NCI-H1105 (cell line): Measurements from ENCODE around the gene APOLD1.
A peak's percentile ranks its signal among the peaks of the same experiment; 100 is the strongest.
"Not testable (repeated sequence)": the region's sequence is repeated elsewhere in the genome, so short reads cannot be mapped to it uniquely, and the experiment has no call there.

Source experiments
- DNase-seq: peaks from one replicate; lab custom pipeline; 2025; lab: John Stamatoyannopoulos, UW

APOLD1 gene

GRCh38 chr12:12784911-12785814 lies at the start of gene APOLD1:
APOLD1 (plus strand) TSS chr12:12785659; CDS start chr12:12785692, 33 bp downstream.
- DNase-seq: no peak

- DNase-seq: peak; percentile 46
Observed at GRCh38 chr12:12736759-12737676, 48.4 kb upstream of the APOLD1 start.

GRCh38 chr12:12738152-12738551 lies 47.3 kb upstream of the APOLD1 start:
- not testable (repeated sequence) for DNase-seq

- DNase-seq: no peak
Observed at GRCh38 chr12:12741660-12742059, 43.8 kb upstream of the APOLD1 start.

- no peak for DNase-seq
Observed at GRCh38 chr12:12744546-12745305, 40.7 kb upstream of the APOLD1 start.

GRCh38 chr12:12745576-12746211 lies 39.8 kb upstream of the APOLD1 start:
- DNase-seq: no peak

- no peak for DNase-seq
Observed at GRCh38 chr12:12747278-12747677, 38.2 kb upstream of the APOLD1 start.

GRCh38 chr12:12748044-12748443 lies 37.4 kb upstream of the APOLD1 start:
- no peak for DNase-seq

GRCh38 chr12:12749433-12749832 lies 36.0 kb upstream of the APOLD1 start:
- no peak for DNase-seq

- no peak for DNase-seq
Observed at GRCh38 chr12:12755923-12756322, 29.5 kb upstream of the APOLD1 start.

- DNase-seq: no peak
Observed at GRCh38 chr12:12757121-12757520, 28.3 kb upstream of the APOLD1 start.

- no peak for DNase-seq
Observed at GRCh38 chr12:12759234-12759915, 26.1 kb upstream of the APOLD1 start.

- DNase-seq: no peak
Observed at GRCh38 chr12:12764824-12765223, 20.6 kb upstream of the APOLD1 start.

GRCh38 chr12:12770262-12770661 lies 15.2 kb upstream of the APOLD1 start:
- no peak for DNase-seq

GRCh38 chr12:12774791-12775190 lies 10.7 kb upstream of the APOLD1 start:
- DNase-seq: no peak

- peak; percentile 76 for DNase-seq
Observed at GRCh38 chr12:12776261-12776660, 9.2 kb upstream of the APOLD1 start.

GRCh38 chr12:12777092-12777491 lies 8.4 kb upstream of the APOLD1 start:
- DNase-seq: no peak

- DNase-seq: no peak
Observed at GRCh38 chr12:12779007-12779406, 6.5 kb upstream of the APOLD1 start.

GRCh38 chr12:12779529-12779928 lies 5.9 kb upstream of the APOLD1 start:
- peak; percentile 86 for DNase-seq

GRCh38 chr12:12784116-12784515 lies 1.3 kb upstream of the APOLD1 start:
- no peak for DNase-seq

GRCh38 chr12:12786351-12786705 lies 869 bp downstream of the APOLD1 start:
- DNase-seq: no peak
